Esophagus muscularis mucosa (tissue), 3 donors: Measurements from ENCODE around the gene ARHGAP9.

Experiments used
- CTCF ChIP-seq, 3 experiments: fragments of 200-600 bp in 2 of 3; fragments of 450-650 bp in 1 of 3; sonication (generic) in 2 of 3; IDR thresholded peaks; one replicate each; pipeline ENCODE4 v1.5.1; 2017 to 2019; ENCODE audit warnings: antibody characterized with exemption in 3 of 3, mild to moderate bottlenecking in 2 of 3, moderate library complexity in 1 of 3
- POLR2A ChIP-seq: fragments of 450-650 bp; IDR thresholded peaks from one replicate; pipeline ENCODE4 v1.6.1; 2017; ENCODE audit warnings: antibody characterized with exemption, moderate library complexity, mild to moderate bottlenecking, low read depth

- TF ChIP-seq CTCF (IDR thresholded peaks at IDR 0.05) (no peak), POLR2A (no peak)
Measured at GRCh38 chr12:57477710-57478681, 1.7 kb downstream of the ARHGAP9 start.
